Stimulated activated CD8-positive, alpha-beta memory T cell treated with anti-CD3 and anti-CD28 coated beads, Interleukin-4, amount 100 ng/mL, for 1 hour (primary cell): ENCODE data around the gene LTA4H.

Experiments used
- DNase-seq, 2 donors: peaks; one replicate each; pipeline ENCODE4 v3.0.0-alpha.2; 2020; ENCODE audit warnings: low read depth in 2 of 2, low spot score in 1 of 2

The LTA4H gene

GRCh38 chr12:96036765-96037455 is 1.5 kb upstream of the LTA4H start:
- no peak for DNase-seq

GRCh38 chr12:96034621-96035282 is 635 bp downstream of the LTA4H start:
- no peak for DNase-seq

- DNase-seq: no peak
Measured at GRCh38 chr12:96033549-96034389, 1.6 kb downstream of the LTA4H start.

GRCh38 chr12:96029826-96030225 is 5.6 kb downstream of the LTA4H start:
- no peak for DNase-seq

GRCh38 chr12:96028538-96028937 is 6.8 kb downstream of the LTA4H start:
- no peak for DNase-seq

- no peak for DNase-seq
Measured at GRCh38 chr12:96026331-96026730, 9.1 kb downstream of the LTA4H start.

- no peak for DNase-seq
Measured at GRCh38 chr12:96025518-96025917, 9.9 kb downstream of the LTA4H start.

GRCh38 chr12:96020314-96021003 is 14.9 kb downstream of the LTA4H start:
- no peak for DNase-seq

- DNase-seq: no peak
Measured at GRCh38 chr12:96015672-96016071, 19.7 kb downstream of the LTA4H start.

- DNase-seq: no peak
Measured at GRCh38 chr12:96014943-96015599, 20.3 kb downstream of the LTA4H start.

- no peak for DNase-seq
Measured at GRCh38 chr12:96007729-96008128, 27.7 kb downstream of the LTA4H start.

GRCh38 chr12:96006727-96007126 is 28.7 kb downstream of the LTA4H start:
- DNase-seq: no peak

GRCh38 chr12:96000858-96001257 is 34.5 kb downstream of the LTA4H start:
- no peak for DNase-seq

GRCh38 chr12:95999484-95999883 is 35.9 kb downstream of the LTA4H start:
- DNase-seq: no peak

- peak in 1 of 2 donors; percentile 4 for DNase-seq
Measured at GRCh38 chr12:95998611-95999286, 36.6 kb downstream of the LTA4H start.

GRCh38 chr12:95997911-95998510 is 37.4 kb downstream of the LTA4H start:
- DNase-seq: no peak

- no peak for DNase-seq
Measured at GRCh38 chr12:95997276-95997675, 38.1 kb downstream of the LTA4H start.

GRCh38 chr12:95996034-95996658 is 39.2 kb downstream of the LTA4H start, which contains the start of gene HAL:
HAL (minus strand) TSS chr12:95996344; CDS start chr12:95995910, 434 bp downstream.
- DNase-seq: no peak
